Right renal pelvis (tissue), 4 donors: ENCODE results near the gene TNKS1BP1. TPM values are rescaled to one million over a fixed set of nuclear protein-coding genes. Genes with fewer than 3 reads are reported as not detected.

Experiments
- DNase-seq, 4 donors: peaks; one replicate each; pipeline ENCODE4 v3.0.0-alpha.2; 2013; ENCODE audit warnings: low read depth in 4 of 4, low spot score in 3 of 4, missing footprints in 1 of 4
- polyA plus RNA-seq, 4 donors: library from polyadenylated mRNA; unstranded; fragments of 120-200 nt; gene quantifications; one replicate each; pipeline ENCODE4 v1.2.1, GENCODE V29; 2013; ENCODE audit not compliant: insufficient read length in 4 of 4

The TNKS1BP1 gene
- polyA plus RNA-seq, 4 donors = 63.9 to 69.6 (median 64.7) TPM

- DNase-seq = peak in 1 of 4 donors; percentile 73
Measured at GRCh38 chr11:57335343-57336110, 10.8 kb upstream of the TNKS1BP1 start, which contains the start of gene SSRP1. TSS of gene SSRP1 (minus strand) at chr11:57335892. CDS start at chr11:57335121, 771 bp downstream.

DNA sequence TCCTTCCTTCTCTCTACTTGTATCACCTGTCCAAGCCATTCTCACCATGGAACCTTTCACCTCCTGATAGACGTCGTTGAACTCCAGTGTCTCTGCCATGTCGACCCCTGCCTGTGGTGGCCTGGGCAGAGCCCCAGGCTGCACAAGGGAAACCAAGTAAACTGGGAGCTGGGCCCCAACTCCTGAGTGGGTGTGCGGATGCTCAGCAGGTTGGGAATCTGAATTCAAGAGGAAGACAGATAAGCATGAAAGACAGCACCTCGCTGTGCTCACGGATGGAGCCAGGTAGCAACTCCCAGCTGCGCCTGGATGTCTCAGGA, 10.2 kb upstream of the TNKS1BP1 start:
- no peak for DNase-seq

GRCh38 chr11:57332694-57333440, 8.1 kb upstream of the TNKS1BP1 start:
- DNase-seq = no peak

GRCh38 chr11:57331720-57332119, 7.0 kb upstream of the TNKS1BP1 start:
- DNase-seq = no peak

- DNase-seq = no peak
Measured at GRCh38 chr11:57330029-57330428, 5.3 kb upstream of the TNKS1BP1 start.

DNA sequence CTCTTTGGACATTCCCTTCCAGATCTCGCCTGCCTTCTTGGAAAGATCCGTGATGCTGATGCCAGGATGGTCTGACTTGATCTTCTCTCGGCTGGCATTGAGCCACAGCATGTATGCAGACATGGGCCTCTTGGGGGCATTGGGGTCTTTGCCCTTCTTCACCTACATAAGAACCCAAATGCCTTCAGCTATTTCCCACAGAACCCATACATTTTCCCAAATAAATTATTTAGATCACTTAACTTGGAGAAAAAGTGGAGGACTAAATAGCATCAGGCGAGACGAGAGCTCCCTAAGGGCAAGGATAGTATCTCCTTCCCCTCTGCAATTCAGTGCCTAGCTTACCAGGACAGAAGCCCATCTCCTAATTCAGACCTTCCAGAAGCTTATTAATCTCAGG, 3.0 kb upstream of the TNKS1BP1 start:
- no peak for DNase-seq

DNA sequence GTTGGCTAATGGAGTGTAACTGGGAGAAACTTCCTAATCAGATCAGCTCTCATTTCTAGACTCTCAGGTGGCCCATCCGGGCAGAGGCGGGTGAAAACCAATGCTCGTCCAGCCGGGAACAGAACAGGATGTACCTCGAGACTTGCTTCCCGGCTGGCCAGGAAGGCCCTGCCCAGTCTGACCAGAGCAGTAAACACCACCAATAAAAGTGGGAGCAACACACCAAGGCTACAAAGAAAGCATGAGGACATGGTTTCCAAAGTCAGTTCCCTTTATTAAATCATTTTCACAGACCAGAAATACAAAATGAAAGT, 940 bp upstream of the TNKS1BP1 start:
- DNase-seq = no peak

- DNase-seq = no peak
Measured at GRCh38 chr11:57324154-57324885, 432 bp downstream of the TNKS1BP1 start.

GRCh38 chr11:57323855-57324153, 948 bp downstream of the TNKS1BP1 start:
- DNase-seq = no peak

DNA sequence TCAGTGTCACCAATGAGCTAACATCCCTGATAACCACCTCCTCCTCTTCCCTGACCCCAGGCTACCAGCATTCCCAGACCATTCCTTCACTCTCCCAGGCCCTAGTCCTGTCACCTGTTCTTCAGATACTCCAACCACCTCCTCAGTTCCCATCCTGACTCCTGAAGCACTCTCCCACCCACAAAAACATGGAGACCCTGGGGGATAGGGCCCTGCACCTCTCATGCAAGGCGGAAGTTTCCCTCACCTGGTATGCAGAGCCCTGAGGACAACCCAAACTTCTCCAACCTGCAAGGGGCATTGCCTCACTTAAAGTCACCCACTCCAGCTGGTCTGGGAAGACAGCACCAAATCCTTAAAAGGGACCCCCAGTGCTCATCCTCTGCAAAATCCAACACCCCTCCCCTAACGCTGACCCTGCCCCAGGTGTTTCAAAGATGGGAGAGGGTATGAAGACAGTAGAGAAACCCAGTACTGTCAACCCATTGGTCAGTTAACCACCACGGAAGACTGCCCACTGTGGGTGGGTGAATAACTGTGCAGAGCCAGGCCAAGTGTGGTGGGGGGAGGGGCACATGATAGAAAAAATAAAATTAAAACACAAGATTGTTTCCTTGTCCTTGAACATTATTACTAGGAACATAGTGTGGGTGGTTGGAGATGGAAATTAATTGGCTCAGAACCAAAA, 1.4 kb downstream of the TNKS1BP1 start:
- no peak for DNase-seq

- peak in 1 of 4 donors; percentile 78 for DNase-seq
Measured at GRCh38 chr11:57322256-57323166, 2.2 kb downstream of the TNKS1BP1 start.

- no peak for DNase-seq
Measured at GRCh38 chr11:57321388-57322255, 3.1 kb downstream of the TNKS1BP1 start.

GRCh38 chr11:57320719-57321387, 3.9 kb downstream of the TNKS1BP1 start:
- no peak for DNase-seq

GRCh38 chr11:57320067-57320718, 4.6 kb downstream of the TNKS1BP1 start:
- DNase-seq = no peak

GRCh38 chr11:57318178-57318577, 6.6 kb downstream of the TNKS1BP1 start:
- no peak for DNase-seq

DNA sequence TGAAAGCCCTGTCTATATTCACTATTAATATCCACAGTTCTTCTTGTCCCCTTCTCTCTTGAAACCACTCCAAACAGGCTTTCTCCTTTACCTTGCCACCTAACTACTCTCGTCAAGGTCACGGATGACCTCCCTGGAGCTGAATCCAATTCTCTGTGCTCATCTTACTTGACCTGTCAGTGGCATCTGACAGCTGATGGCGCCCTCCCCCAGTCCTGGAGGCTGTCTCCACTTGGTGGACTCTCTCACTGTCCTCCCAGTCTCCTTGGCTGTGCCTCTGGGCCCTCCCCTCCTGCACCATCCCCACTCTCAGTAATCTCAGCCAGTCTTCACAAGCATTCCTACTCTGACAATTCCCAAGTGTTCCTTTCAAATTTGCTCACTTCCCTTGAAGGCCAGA, 8.7 kb downstream of the TNKS1BP1 start:
- DNase-seq = no peak

DNA sequence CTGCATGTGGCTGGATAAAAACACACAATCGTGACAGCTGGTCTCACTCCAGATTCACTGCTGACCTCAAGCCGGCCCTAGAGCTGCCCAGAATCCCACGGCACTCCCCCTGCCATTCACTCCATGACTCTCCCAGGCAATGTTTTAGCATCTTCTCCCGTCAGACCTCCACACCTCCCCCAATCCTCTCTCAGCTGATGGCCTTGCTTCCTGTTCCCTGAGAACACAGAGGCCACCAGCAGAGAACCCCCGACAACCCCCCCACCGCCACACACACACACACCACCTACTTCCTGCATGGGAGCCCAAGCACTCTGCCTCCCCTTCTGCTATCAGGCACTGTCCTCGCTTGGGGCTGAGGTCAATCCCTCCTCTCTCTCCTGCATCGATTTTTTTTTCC, 9.3 kb downstream of the TNKS1BP1 start:
- no peak for DNase-seq
